A673 (cell line): ENCODE data around the gene IDE.
"Not testable (repeated sequence)": the region's sequence is repeated elsewhere in the genome, so short reads cannot be mapped to it uniquely, and the experiment has no call there.

ENCODE experiments used
- EZH2 ChIP-seq: fragments of 200-600 bp; sonication (generic); IDR thresholded peaks from 2 replicates; pipeline ENCODE4 v1.6.1; 2017; ENCODE audit warnings: borderline replicate concordance, low read depth, mild to moderate bottlenecking, mixed read lengths, antibody characterized with exemption, low read length; ENCODE audit not compliant: poor library complexity, severe bottlenecking
- TF ChIP-seq, protein P1 (sequence below): fragments of 300-800, 200-600 bp; sonication (generic); conservative IDR thresholded peaks from 2 replicates; pipeline ENCODE4 v1.5.1; 2017; ENCODE audit warnings: low read depth, mild to moderate bottlenecking, antibody characterized with exemption, low read length, moderate library complexity, mixed read lengths

DNA sequence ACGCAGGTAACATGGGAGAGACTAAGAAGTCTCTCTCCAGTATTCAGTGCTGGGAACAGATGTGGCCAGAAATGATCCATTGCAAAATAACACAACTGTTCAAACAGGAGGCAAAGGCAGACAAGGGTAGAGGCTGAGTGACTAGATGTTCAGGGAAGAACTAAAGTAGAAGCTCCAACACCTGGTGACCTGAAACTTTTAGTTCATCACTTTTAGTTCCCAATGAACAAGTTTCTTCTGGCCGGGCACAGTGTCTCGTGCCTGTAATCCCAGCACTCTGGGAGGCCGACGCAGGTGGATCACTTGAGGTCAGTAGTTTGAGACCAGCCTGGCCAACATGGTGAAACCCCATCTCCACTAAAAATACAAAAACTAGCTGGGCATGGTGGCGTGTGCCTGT is 118.9 kb downstream of the IDE start:
- TF ChIP-seq, protein P1, sequence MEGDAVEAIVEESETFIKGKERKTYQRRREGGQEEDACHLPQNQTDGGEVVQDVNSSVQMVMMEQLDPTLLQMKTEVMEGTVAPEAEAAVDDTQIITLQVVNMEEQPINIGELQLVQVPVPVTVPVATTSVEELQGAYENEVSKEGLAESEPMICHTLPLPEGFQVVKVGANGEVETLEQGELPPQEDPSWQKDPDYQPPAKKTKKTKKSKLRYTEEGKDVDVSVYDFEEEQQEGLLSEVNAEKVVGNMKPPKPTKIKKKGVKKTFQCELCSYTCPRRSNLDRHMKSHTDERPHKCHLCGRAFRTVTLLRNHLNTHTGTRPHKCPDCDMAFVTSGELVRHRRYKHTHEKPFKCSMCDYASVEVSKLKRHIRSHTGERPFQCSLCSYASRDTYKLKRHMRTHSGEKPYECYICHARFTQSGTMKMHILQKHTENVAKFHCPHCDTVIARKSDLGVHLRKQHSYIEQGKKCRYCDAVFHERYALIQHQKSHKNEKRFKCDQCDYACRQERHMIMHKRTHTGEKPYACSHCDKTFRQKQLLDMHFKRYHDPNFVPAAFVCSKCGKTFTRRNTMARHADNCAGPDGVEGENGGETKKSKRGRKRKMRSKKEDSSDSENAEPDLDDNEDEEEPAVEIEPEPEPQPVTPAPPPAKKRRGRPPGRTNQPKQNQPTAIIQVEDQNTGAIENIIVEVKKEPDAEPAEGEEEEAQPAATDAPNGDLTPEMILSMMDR: not testable (repeated sequence)
- not testable (repeated sequence) for TF ChIP-seq EZH2
